IgD-negative memory B cell (primary cell): ENCODE measurements around the gene TNFRSF4. TPM values are rescaled to one million over a fixed set of nuclear protein-coding genes. Genes with fewer than 3 reads are reported as not detected.
"Not testable (repeated sequence)": the region's sequence is repeated elsewhere in the genome, so short reads cannot be mapped to it uniquely, and the experiment has no call there.

Experiments
- H3K27ac Mint-ChIP-seq, 3 donors: one replicate each; pipeline ENCODE4 v1.8.0; 2020 to 2022; ENCODE audit warnings: mild to moderate bottlenecking in 3 of 3, mixed read lengths in 3 of 3, moderate library complexity in 1 of 3
- H3K27me3 Mint-ChIP-seq: one replicate; pipeline ENCODE4 v1.8.0; 2021; ENCODE audit warnings: mixed read lengths
- H3K36me3 Mint-ChIP-seq: one replicate; pipeline ENCODE4 v1.8.0; 2020; ENCODE audit warnings: mild to moderate bottlenecking, mixed read lengths
- H3K4me1 Mint-ChIP-seq, 3 donors: one replicate each; pipeline ENCODE4 v1.8.0; 2020 to 2022; ENCODE audit warnings: mixed read lengths in 3 of 3, mild to moderate bottlenecking in 1 of 3
- H3K4me3 Mint-ChIP-seq, 4 donors: one replicate each; pipeline ENCODE4 v1.8.0; 2020 to 2022; ENCODE audit warnings: mild to moderate bottlenecking in 4 of 4, mixed read lengths in 4 of 4, moderate library complexity in 3 of 4
- H3K9me3 Mint-ChIP-seq, 3 donors: one replicate each; pipeline ENCODE4 v1.8.0; 2020 to 2021; ENCODE audit warnings: mixed read lengths in 3 of 3, mild to moderate bottlenecking in 1 of 3
- polyA plus RNA-seq: library from polyadenylated mRNA; unstranded; fragments of 300-500 nt; fragmentation: Illumina TruSeq; gene quantifications from one replicate; pipeline ENCODE4 v1.2.3, GENCODE V29; 2021

Gene TNFRSF4
- polyA plus RNA-seq, 1 donor from 2014 or later: not detected

GRCh38 chr1:1181938-1182410 is 32.0 kb downstream of the TNFRSF4 start:
- peaks cover 1% of the 10 kb centered on the region for H3K36me3 Mint-ChIP-seq
- peak overlapping the region in 1 of 3 donors; percentile 94 for H3K27ac Mint-ChIP-seq
- peaks cover 0 to 3% (median 2%) of the 10 kb centered on the region in 3 donors for H3K4me1 Mint-ChIP-seq
- no peak overlapping the region for H3K4me3 Mint-ChIP-seq
- H3K9me3 Mint-ChIP-seq: no peaks in the 10 kb centered on the region
- H3K27me3 Mint-ChIP-seq: peaks cover 16% of the 10 kb centered on the region

DNA sequence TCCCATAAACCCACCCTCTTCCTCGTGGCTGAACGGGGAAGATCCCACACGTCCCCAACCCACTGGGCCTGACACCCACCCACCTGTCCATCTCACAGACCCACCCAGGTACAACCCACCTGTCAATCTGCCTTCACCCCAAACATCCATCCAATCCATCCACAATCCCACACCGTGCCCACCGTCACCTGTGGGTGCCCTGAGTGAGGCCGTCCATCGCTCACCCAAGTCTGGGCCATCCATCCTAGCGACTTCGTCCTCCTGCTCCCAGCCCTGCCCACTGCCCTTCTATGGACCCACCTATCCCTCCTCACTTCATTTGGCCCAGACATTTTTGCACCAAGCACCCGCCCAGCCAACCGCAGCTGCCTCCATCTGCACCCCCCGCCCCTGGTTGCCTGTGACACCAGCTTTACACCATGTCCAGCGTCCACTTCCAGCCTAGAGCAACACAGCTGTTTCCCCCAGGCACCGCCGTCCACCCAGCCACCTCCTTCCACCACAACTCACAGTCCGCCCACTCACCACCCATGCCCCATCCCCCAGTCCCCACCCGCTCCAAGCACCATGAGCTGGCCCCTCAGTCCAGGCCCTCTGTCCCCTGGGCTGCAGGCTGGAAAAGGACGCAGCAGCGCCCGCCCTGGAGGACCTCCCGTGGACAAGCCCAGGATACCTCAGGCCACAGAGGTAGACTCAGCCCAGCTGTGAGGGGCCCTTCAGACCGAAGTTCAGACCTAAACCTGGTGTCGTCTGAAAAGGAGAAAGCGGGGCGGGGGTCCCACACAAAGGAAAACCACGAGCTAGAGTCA is 32.6 kb downstream of the TNFRSF4 start:
- Mint-ChIP-seq H3K4me1 (peaks cover 0 to 6% (median 5%) of the 10 kb centered on the region in 3 donors), H3K36me3 (peaks cover 2% of the 10 kb centered on the region), H3K27ac (peak overlapping the region in 1 of 3 donors; percentile 94), H3K27me3 (peaks cover 22% of the 10 kb centered on the region), H3K4me3 (no peak overlapping the region), H3K9me3 (no peaks in the 10 kb centered on the region)

DNA sequence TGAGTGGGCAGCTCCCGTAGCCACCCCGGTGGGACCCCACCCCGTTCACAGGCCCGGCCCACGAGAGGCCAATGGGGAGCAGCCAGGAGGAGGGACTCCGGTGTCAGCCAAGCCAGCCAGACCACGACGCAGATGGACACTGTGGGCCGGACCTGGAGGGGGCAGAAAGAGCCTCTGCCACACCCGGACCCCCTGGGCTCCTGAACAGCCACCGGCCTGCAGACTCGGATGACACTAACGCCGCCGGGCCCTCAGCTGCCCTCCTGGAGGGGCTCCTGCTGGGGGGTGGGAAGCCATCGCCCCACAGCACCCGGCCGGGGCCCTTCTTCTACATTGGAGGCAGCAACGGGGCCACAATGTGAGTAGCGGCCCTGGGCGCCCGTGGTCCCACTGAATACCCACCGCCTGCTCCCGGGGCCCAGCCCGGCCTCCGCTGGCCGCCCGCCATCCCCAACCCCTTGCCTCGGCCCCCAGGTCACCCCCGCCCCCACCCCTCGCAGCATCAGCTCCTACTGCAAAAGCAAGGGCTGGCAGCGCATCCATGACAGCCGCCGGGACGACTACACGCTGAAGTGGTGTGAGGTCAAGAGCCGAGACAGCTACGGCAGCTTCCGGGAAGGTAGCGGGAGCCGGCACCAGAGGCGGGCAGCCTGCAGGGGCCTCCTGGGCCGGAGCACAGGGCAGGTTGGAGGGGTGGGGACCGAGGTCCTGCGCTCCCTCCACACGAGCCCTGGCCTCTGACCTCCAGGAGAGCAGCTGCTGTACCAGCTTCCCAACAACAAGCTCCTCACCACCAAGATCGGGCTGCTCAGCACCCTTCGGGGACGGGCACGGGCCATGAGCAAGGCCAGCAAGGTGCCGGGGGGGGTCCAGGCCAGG is 33.7 kb downstream of the TNFRSF4 start:
- Mint-ChIP-seq H3K4me3 (no peak overlapping the region), H3K36me3 (peaks cover 2% of the 10 kb centered on the region), H3K4me1 (peaks cover 0 to 9% (median 6%) of the 10 kb centered on the region in 3 donors), H3K9me3 (no peaks in the 10 kb centered on the region), H3K27ac (no peak overlapping the region), H3K27me3 (peaks cover 22% of the 10 kb centered on the region)

DNA sequence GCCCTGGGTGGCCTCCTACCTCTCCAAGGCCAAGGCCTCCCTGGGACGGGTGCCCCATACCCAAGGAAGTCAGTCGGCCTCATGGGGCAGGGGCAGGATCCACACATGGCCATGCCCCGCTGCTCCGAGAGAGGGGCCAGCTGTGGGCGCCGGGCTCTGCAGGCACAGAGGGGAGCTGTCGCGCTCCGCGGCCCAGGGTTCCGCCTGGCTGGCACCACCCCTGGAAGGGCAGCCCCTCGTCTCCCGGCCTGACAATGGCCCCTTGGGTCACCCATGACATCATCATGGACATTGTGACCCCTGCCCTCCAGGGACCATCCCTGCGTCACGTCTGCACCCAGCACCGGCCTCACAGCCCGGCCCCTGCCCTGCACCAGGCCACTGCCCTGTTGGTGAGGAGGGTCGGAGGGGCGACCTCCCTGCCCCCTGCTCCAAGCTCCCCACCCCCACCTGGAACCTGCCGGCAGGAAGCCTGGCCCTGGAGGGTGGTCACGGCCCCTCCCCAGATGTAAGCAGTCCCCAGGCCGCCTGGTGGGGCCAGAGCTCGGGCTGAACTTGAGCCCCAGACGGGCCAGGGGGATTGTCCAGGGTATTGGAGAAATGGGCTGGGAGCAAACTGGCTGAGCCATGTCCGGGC is 34.5 kb downstream of the TNFRSF4 start:
- peaks cover 2% of the 10 kb centered on the region for H3K36me3 Mint-ChIP-seq
- H3K9me3 Mint-ChIP-seq: no peaks in the 10 kb centered on the region
- peaks cover 22% of the 10 kb centered on the region for H3K27me3 Mint-ChIP-seq
- no peak overlapping the region for H3K27ac Mint-ChIP-seq
- no peak overlapping the region for H3K4me3 Mint-ChIP-seq
- H3K4me1 Mint-ChIP-seq: peaks cover 0 to 9% (median 6%) of the 10 kb centered on the region in 3 donors

DNA sequence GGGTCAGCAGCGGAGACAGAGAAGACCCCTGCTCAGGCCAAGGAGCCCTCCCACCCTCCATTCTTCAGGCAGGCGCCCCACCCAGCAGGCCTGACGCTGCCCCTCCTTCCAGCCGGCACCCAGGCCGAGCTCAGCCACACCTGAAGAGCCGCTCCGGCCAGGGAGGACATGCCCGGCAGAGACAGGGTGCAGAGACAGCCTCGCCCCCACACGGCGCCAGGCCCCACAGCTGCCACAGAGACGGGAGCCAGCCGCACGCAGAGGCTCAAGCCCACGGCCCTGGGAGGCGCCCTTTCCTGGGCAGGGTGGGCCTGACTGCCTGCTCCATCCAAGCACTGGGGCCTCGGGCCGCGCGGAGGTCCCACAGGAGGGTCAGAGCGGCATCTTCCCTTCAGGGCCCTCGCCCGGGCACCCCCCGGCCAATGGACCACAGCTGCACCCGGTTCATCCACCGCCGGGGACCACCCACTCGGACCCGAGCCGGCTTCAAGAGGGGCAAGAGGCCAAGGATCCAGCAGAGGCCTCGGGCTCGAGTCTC is 35.1 kb downstream of the TNFRSF4 start:
- Mint-ChIP-seq H3K36me3 (peaks cover 2% of the 10 kb centered on the region), H3K27ac (no peak overlapping the region), H3K4me1 (peaks cover 0 to 9% (median 6%) of the 10 kb centered on the region in 3 donors), H3K9me3 (no peaks in the 10 kb centered on the region), H3K27me3 (peaks cover 22% of the 10 kb centered on the region), H3K4me3 (no peak overlapping the region)

DNA sequence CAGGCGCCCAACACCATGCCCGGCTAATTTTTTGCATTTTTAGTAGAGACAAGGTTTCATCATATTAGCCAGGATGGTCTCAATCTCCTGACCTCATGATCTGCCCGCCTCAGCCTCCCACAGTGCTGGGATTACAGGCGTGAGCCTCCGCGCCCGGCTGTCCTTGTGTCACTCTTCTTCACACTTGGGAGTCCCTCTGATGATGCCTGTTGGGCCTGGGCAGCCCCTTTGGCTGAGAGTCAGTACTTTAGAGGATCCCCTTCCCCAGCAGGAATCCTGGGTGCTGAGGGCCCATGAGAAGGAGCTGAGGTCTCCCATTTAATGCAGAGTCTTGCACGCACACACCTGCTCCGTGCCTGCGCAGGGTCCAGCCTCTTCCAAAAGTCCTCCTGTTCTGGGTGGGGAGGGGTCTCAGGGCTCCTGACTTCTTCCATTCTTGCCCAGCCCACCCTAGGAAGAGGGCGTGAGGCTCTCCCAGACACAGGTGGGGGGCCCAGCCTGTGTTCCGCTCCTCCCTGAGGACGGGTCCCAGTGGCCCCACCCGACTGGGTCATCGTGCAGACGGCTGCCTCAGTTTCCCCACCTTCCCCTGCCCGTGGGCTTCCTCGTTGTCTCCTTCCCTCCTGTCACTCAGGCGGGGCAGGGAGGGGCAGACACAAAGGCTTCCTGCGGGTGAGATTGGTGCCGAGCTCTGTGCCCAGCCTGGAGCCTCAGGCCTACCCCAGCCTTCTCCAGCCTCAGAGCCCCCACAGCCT is 36.3 kb downstream of the TNFRSF4 start:
- H3K4me3 Mint-ChIP-seq: peak overlapping the region in 1 of 4 donors; percentile 12
- peaks cover 22% of the 10 kb centered on the region for H3K27me3 Mint-ChIP-seq
- H3K27ac Mint-ChIP-seq: no peak overlapping the region
- H3K9me3 Mint-ChIP-seq: no peaks in the 10 kb centered on the region
- H3K36me3 Mint-ChIP-seq: peaks cover 2% of the 10 kb centered on the region
- H3K4me1 Mint-ChIP-seq: peaks cover 0 to 9% (median 6%) of the 10 kb centered on the region in 3 donors

DNA sequence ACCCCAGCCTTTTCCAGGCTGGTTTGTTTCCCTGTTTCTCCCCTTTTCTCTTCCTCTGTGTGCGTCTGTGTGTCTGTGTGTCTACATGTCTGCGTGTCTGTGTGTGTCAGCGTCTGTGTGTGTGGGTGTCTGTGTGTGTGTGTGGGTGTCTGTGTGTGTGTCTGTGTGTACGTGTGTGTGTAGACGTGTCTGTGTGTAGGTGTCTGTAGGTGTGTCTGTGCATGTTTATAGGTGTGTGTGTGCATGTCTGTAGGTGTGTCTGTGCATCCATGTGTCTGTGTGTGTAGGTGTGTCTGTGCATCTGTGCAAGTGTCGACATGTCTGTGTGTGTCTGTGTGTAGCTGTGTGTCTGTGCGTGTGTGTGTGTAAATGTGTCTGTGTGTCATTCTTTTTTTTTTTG is 37.0 kb downstream of the TNFRSF4 start:
- peaks cover 2% of the 10 kb centered on the region for H3K36me3 Mint-ChIP-seq

DNA sequence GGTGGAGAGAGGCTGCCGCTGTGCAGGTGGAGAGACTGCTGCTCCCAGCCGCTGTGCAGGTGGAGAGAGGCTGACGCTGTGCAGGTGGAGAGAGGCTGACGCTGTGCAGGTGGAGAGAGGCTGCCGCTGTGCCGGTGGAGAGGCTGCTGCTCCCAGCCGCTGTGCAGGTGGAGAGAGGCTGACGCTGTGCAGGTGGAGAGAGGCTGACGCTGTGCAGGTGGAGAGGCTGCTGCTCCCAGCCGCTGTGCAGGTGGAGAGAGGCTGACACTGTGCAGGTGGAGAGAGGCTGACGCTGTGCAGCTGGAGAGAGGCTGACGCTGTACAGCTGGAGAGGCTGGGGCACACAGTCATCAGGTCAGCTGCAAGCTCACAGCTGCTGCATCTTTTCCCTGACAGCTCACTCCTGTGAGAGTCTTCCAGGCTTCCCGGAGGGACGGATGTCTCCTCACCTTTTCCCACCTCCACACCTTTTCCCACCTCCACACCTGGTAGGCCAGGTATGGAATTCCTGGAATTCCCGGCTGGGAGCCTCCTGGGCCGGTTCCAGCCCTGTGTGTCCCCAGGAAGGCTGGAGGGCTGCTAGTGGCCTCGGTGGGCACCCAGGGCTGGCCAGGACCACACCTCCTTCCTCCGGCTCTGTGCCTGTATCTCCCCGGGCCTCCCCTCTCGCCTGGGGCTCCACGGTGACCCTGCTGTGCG is 37.7 kb downstream of the TNFRSF4 start:
- H3K36me3 Mint-ChIP-seq, H3K9me3 Mint-ChIP-seq: not testable (repeated sequence)
- peaks cover 21% of the 10 kb centered on the region for H3K27me3 Mint-ChIP-seq
- peak overlapping the region in 2 of 4 donors; percentile 27 to 45 for H3K4me3 Mint-ChIP-seq
- H3K27ac Mint-ChIP-seq: peak overlapping the region in 1 of 3 donors; percentile 53
- peaks cover 4 to 14% (median 10%) of the 10 kb centered on the region in 3 donors for H3K4me1 Mint-ChIP-seq

More for the DNA sequence above, 37.0 kb downstream of the TNFRSF4 start:
- Mint-ChIP-seq H3K27me3 (peaks cover 26% of the 10 kb centered on the region), H3K4me3 (peak overlapping the region in 2 of 4 donors; percentile 12 to 24), H3K4me1 (peaks cover 4 to 13% (median 10%) of the 10 kb centered on the region in 3 donors), H3K27ac (peak overlapping the region in 1 of 3 donors; percentile 16), H3K9me3 (no peaks in the 10 kb centered on the region)

DNA sequence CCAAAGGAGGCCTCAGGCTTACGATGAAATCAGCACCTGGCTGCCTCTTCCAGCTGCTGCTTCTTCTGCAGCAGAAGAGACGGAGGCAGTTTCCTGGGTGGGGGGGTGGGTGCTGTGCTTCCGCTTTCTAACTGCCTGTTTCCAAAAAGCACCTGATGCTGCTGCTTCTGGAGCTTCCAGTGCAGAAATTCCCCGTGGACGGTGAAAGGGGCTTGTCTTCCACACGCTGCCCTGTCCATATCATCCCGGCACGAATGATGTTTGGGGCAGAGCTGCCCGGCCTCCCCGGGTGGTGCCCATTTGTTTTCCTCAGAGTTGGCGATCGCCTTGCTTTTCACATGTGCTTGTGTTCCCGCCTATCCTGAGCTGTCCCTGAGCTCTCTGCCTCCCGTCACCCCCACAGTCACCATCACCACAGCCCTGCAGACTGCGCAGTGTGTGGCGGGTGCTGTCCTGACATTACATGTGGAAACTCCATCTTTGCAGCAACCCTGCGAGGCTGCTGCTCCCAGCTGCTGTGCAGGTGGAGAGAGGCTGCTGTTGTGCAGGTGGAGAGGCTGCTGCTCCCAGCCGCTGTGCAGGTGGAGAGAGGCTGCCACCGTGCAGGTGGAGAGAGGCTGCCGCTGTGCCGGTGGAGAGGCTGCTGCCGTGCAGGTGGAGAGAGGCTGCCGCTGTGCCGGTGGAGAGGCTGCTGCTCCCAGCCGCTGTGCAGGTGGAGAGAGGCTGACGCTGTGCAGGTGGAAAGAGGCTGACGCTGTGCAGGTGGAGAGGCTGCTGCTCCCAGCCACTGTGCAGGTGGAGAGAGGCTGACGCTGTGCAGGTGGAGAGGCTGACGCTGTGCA is 38.5 kb downstream of the TNFRSF4 start:
- Mint-ChIP-seq H3K4me1 (peaks cover 4 to 15% (median 10%) of the 10 kb centered on the region in 3 donors), H3K4me3 (peak overlapping the region in 2 of 4 donors; percentile 43 to 76)

DNA sequence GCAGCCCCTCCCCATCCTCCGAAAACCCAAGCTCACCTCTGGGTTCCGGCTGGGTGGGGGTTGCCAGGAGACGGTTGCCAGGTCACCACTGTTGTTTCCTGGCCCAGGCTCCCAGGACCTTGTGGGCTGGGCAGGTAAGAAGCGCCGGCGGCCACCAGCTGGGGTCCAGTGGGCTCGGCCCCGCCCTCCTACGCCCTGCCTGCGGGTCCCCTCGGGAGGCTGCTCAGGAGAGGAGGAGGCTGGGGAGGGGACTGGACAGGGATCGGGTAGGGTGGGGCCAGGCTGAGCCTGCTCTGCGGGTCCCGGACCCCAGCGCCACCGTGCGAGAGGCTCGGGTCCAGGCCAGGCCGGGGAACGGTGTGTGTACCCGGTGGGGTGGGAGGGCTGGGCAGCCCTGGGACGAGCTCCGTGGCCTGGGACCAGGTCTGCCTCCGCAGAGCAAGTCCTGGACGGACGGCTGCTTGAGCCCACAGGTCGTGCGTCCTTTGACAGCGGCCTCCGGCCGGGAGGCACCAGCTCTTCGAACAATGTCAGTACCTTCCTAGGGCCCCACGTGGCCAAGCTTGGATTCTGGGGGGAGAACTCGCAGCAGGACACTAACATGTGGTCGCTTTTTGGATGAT is 40.0 kb downstream of the TNFRSF4 start, which contains the start of gene TTLL10:
TTLL10 (plus strand) TSS at position 88 of the 623 bp plus-strand sequence. CDS start 5,336 bp downstream, outside the sequence.
- Mint-ChIP-seq H3K4me3 (peak within 1 kb of the TSS in 3 of 4 donors; percentile 26 to 65 (median 45)), H3K4me1 (peaks cover 9 to 22% (median 15%) of the 10 kb centered on the region in 3 donors), H3K27me3 (peaks cover 22% of the 10 kb centered on the region), H3K27ac (peak within 1 kb of the TSS in 2 of 3 donors; percentile 63 to 71), H3K9me3 (no peaks in the 10 kb centered on the region), H3K36me3 (peaks cover 2% of the 10 kb centered on the region)

More for the DNA sequence above, 38.5 kb downstream of the TNFRSF4 start:
- H3K27ac Mint-ChIP-seq: no peak overlapping the region
- H3K27me3 Mint-ChIP-seq: peaks cover 20% of the 10 kb centered on the region
- H3K9me3 Mint-ChIP-seq: no peaks in the 10 kb centered on the region
- H3K36me3 Mint-ChIP-seq: peaks cover 2% of the 10 kb centered on the region

- Mint-ChIP-seq H3K36me3 (peaks cover 2% of the 10 kb centered on the region), H3K4me3 (peak overlapping the region in 2 of 4 donors; percentile 28 to 45), H3K27ac (peak overlapping the region in 1 of 3 donors; percentile 71)
Measured at GRCh38 chr1:1173061-1173792, 40.7 kb downstream of the TNFRSF4 start.

More at GRCh38 chr1:1173061-1173792, 40.7 kb downstream of the TNFRSF4 start:
- Mint-ChIP-seq H3K27me3 (peaks cover 20% of the 10 kb centered on the region), H3K9me3 (no peaks in the 10 kb centered on the region), H3K4me1 (peaks cover 9 to 22% (median 16%) of the 10 kb centered on the region in 3 donors)
